DND-41 (cell line): ENCODE data around the gene BUD31.
"Not testable (repeated sequence)": the region's sequence is repeated elsewhere in the genome, so short reads cannot be mapped to it uniquely, and the experiment has no call there.

Source experiments
- ATAC-seq: fragments of 200-7000 bp; cut with Tn5 transposase; 3 replicates; pipeline ENCODE4 v1.9.1; 2021; ENCODE audit warnings: low read depth; ENCODE audit not compliant: insufficient read depth
- DNase-seq: peaks from one replicate; pipeline ENCODE4 v3.0.0-alpha.2; 2020
- H2AFZ ChIP-seq: 2 replicates; pipeline ENCODE4 v1.6.0; 2012; ENCODE audit warnings: low read depth, low read length
- H3K27ac ChIP-seq: 2 replicates; pipeline ENCODE4 v1.5.1; 2012; ENCODE audit warnings: low read length, inconsistent platforms
- H3K27me3 ChIP-seq: fragments of 200-600 bp; sonication (generic); 2 replicates; pipeline ENCODE4 v1.6.0; 2012; ENCODE audit warnings: low read length, mild to moderate bottlenecking, inconsistent platforms; ENCODE audit not compliant: insufficient read depth, poor library complexity
- H3K36me3 ChIP-seq: 2 replicates; pipeline ENCODE4 v1.5.1; 2012; ENCODE audit warnings: low read length, inconsistent platforms; ENCODE audit not compliant: insufficient read depth
- H3K4me1 ChIP-seq: 2 replicates; pipeline ENCODE4 v1.5.1; 2012; ENCODE audit warnings: mild to moderate bottlenecking, low read length; ENCODE audit not compliant: insufficient read depth
- H3K4me2 ChIP-seq: 2 replicates; pipeline ENCODE4 v1.6.0; 2012; ENCODE audit warnings: mild to moderate bottlenecking, moderate library complexity, low read length, inconsistent platforms; ENCODE audit not compliant: insufficient read depth
- H3K4me3 ChIP-seq, 2 experiments: fragments of 200-600 bp in 1 of 2; shearing (Covaris generic) in 1 of 2; 2 replicates each; pipeline ENCODE4 v1.5.1; 2012 to 2016; ENCODE audit warnings: inconsistent platforms in 2 of 2, low read length in 2 of 2, mild to moderate bottlenecking in 2 of 2, low read depth in 1 of 2, moderate library complexity in 1 of 2
- H3K79me2 ChIP-seq: 2 replicates; pipeline ENCODE4 v1.6.0; 2012; ENCODE audit warnings: low read length, inconsistent platforms; ENCODE audit not compliant: insufficient read depth
- H3K9ac ChIP-seq: 2 replicates; pipeline ENCODE4 v1.6.0; 2012; ENCODE audit warnings: low read depth, mild to moderate bottlenecking, inconsistent platforms, low read length, moderate library complexity
- H3K9me3 ChIP-seq: 2 replicates; pipeline ENCODE4 v1.5.1; 2012; ENCODE audit warnings: low read length, moderate library complexity, mild to moderate bottlenecking, inconsistent platforms; ENCODE audit not compliant: insufficient read depth, severe bottlenecking
- H4K20me1 ChIP-seq: 2 replicates; pipeline ENCODE4 v1.6.0; 2012; ENCODE audit warnings: low read length; ENCODE audit not compliant: insufficient read depth
- CTCF ChIP-seq: IDR thresholded peaks from 2 replicates; pipeline ENCODE4 v1.5.1; 2012; ENCODE audit warnings: borderline replicate concordance, low read length, moderate library complexity, mild to moderate bottlenecking; ENCODE audit not compliant: poor library complexity, severe bottlenecking; ENCODE audit errors: extremely low read depth
- EZH2 ChIP-seq: IDR thresholded peaks from 3 replicates; pipeline ENCODE4 v1.6.1; 2012; ENCODE audit warnings: borderline replicate concordance, low read depth, mild to moderate bottlenecking, moderate library complexity, low read length, inconsistent platforms; ENCODE audit not compliant: severe bottlenecking

Gene BUD31

GRCh38 chr7:99386584-99387238, 22.1 kb upstream of the BUD31 start:
- Histone ChIP-seq H3K4me1 (peaks cover under 1% of the 10 kb centered on the region; the same call in 1 of the 2 replicates), H3K79me2 (peaks cover 26% of the 10 kb centered on the region), H3K4me3 (no peak overlapping the region), H3K4me2 (no peak overlapping the region), H2AFZ (no peak overlapping the region), H4K20me1 (peaks cover 44% of the 10 kb centered on the region), H3K9ac (no peak overlapping the region), H3K27ac (no peak overlapping the region), H3K27me3 (no peaks in the 10 kb centered on the region), H3K9me3 (no peaks in the 10 kb centered on the region), H3K36me3 (peaks cover 69% of the 10 kb centered on the region)
- DNase-seq (peak; percentile 38), ATAC-seq (peak; percentile 59; the same call in 2 of the 3 replicates)
- TF ChIP-seq EZH2: no peak
- peak; percentile 45 for TF ChIP-seq CTCF

- not testable (repeated sequence) for H3K27me3 ChIP-seq, DNase-seq, H3K9ac ChIP-seq, H3K4me2 ChIP-seq, H3K27ac ChIP-seq, ATAC-seq, H2AFZ ChIP-seq, H3K4me1 ChIP-seq, H3K4me3 ChIP-seq, H3K9me3 ChIP-seq
- Histone ChIP-seq H4K20me1 (peaks cover 42% of the 10 kb centered on the region), H3K79me2 (peaks cover 20% of the 10 kb centered on the region), H3K36me3 (peaks cover 71% of the 10 kb centered on the region)
Measured at GRCh38 chr7:99387239-99387635, 21.5 kb upstream of the BUD31 start.

GRCh38 chr7:99387912-99388311, 20.9 kb upstream of the BUD31 start:
- Histone ChIP-seq H3K4me2 (no peak overlapping the region), H3K36me3 (peaks cover 77% of the 10 kb centered on the region), H3K27ac (no peak overlapping the region), H2AFZ (no peak overlapping the region), H4K20me1 (peaks cover 42% of the 10 kb centered on the region), H3K9me3 (no peaks in the 10 kb centered on the region), H3K27me3 (no peaks in the 10 kb centered on the region), H3K9ac (no peak overlapping the region), H3K4me3 (no peak overlapping the region), H3K79me2 (peaks cover 19% of the 10 kb centered on the region), H3K4me1 (no peaks in the 10 kb centered on the region)
- TF ChIP-seq CTCF: no peak
- TF ChIP-seq EZH2: no peak
- no peak for DNase-seq
- no peak for ATAC-seq

GRCh38 chr7:99389772-99390171, 19.0 kb upstream of the BUD31 start:
- H3K4me1 ChIP-seq: no peaks in the 10 kb centered on the region
- peaks cover 84% of the 10 kb centered on the region for H3K36me3 ChIP-seq
- H3K9ac ChIP-seq: no peak overlapping the region

More at GRCh38 chr7:99389772-99390171, 19.0 kb upstream of the BUD31 start:
- no peak overlapping the region for H3K4me3 ChIP-seq
- peaks cover 40% of the 10 kb centered on the region for H4K20me1 ChIP-seq
- H3K79me2 ChIP-seq: peaks cover 13% of the 10 kb centered on the region
- no peak for ATAC-seq
- DNase-seq: no peak
- no peak overlapping the region for H2AFZ ChIP-seq
- H3K4me2 ChIP-seq: no peak overlapping the region
- H3K27me3 ChIP-seq: no peaks in the 10 kb centered on the region
- TF ChIP-seq CTCF (no peak), EZH2 (no peak)
- H3K9me3 ChIP-seq: no peaks in the 10 kb centered on the region
- no peak overlapping the region for H3K27ac ChIP-seq
